ENCODE data around the gene GNAL. TPM values are rescaled to one million over a fixed set of nuclear protein-coding genes. Genes with fewer than 3 reads are reported as not detected.

GNAL gene
- total RNA-seq, 1 experiment from 2014 or later = 24.0 TPM

- WGBS (ENCODE audit: extremely low coverage, insufficient read length, low lambda C conversion rate) = no CpG with 5 or more reads among the region's 32 CpGs
- H3K23me2 ChIP-seq (ENCODE audit: insufficient read length, low read depth, low read length, poor library complexity, severe bottlenecking) = peaks cover 10% of the 10 kb centered on the region
- H3K14ac ChIP-seq (ENCODE audit: insufficient read depth, low read length) = no peak overlapping the region
- Mint-ChIP-seq H3K27me3 (ENCODE audit: low read depth) (peaks cover 28% of the 10 kb centered on the region), H3K9me3 (peaks cover 2 to 7% of the 10 kb centered on the region in 2 experiments; a peak in 3 of 5 replicates), H3K4me1 (peaks cover 17 to 23% of the 10 kb centered on the region in 2 experiments), H3K36me3 (ENCODE audit: insufficient read depth in 1 of 3, low read depth in 3 of 3) (peaks cover 0 to 11% (median 4%) of the 10 kb centered on the region in 3 experiments; a peak in 4 of 7 replicates), H3K4me3 (peak overlapping the region; percentile 57 to 82), H3K27ac (peak overlapping the region in 1 of 3 experiments; percentile 2; a peak in 2 of 7 replicates)
- H2BK12ac ChIP-seq (ENCODE audit: insufficient read length, low read depth, low read length) = no peak overlapping the region
- H3K4me1 ChIP-seq (ENCODE audit: insufficient read depth, low read length) = no peaks in the 10 kb centered on the region
- H4K20me1 ChIP-seq (ENCODE audit: control insufficient read depth, insufficient read depth, insufficient read length) = no peaks in the 10 kb centered on the region
- no peak overlapping the region for H2AK5ac ChIP-seq (ENCODE audit: insufficient read length, low read length)
- no peak for DNase-seq
- no peak overlapping the region for H2BK15ac ChIP-seq (ENCODE audit: low read depth, low read length)
- no peak overlapping the region for H2BK20ac ChIP-seq (ENCODE audit: low read depth, low read length, poor library complexity, severe bottlenecking)
- no peak overlapping the region for H3K27ac ChIP-seq (ENCODE audit: insufficient read length, low read depth, low read length)
- H3K23ac ChIP-seq (ENCODE audit: insufficient read length, low read depth, low read length) = no peak overlapping the region
- no peak overlapping the region for H3K18ac ChIP-seq (ENCODE audit: insufficient read length, low read depth, low read length)
- no peak overlapping the region for H4K5ac ChIP-seq (ENCODE audit: insufficient read length, low read depth, low read length)
- H3K9me3 ChIP-seq (ENCODE audit: control insufficient read depth, low read depth, low read length) = no peaks in the 10 kb centered on the region
- no peak overlapping the region for H2BK120ac ChIP-seq (ENCODE audit: low read depth, low read length, poor library complexity, severe bottlenecking)
- H4K91ac ChIP-seq (ENCODE audit: insufficient read length, low read depth, low read length) = no peak overlapping the region
- no peak overlapping the region for H3K4ac ChIP-seq (ENCODE audit: low read depth, low read length)
- no peak for TF ChIP-seq CTCF (conservative IDR thresholded peaks at IDR 0.05)
- no peak overlapping the region for H3K56ac ChIP-seq (ENCODE audit: insufficient read length, low read depth, low read length)
- no peak overlapping the region for H3K9ac ChIP-seq (ENCODE audit: extremely low read depth, insufficient read length, low read length)
- H4K8ac ChIP-seq (replicated peaks; ENCODE audit: insufficient read length, low read depth, low read length) = no peak overlapping the region
- H2AFZ ChIP-seq (ENCODE audit: low read length) = no peak overlapping the region
- no peaks in the 10 kb centered on the region; the same call in 1 of the 2 replicates for H3K27me3 ChIP-seq (ENCODE audit: insufficient read depth, low read length)
- H3K79me2 ChIP-seq (ENCODE audit: insufficient read depth, low read length) = no peaks in the 10 kb centered on the region
- no peak overlapping the region for H2BK5ac ChIP-seq (ENCODE audit: insufficient read length, low read length)
- no peak overlapping the region for H3T11ph ChIP-seq (ENCODE audit: low read length)
- H3K79me1 ChIP-seq (ENCODE audit: insufficient read depth, low read depth, low read length, poor library complexity, severe bottlenecking) = no peaks in the 10 kb centered on the region
- peak overlapping the region; percentile 88 for H3K4me2 ChIP-seq (ENCODE audit: insufficient read depth, insufficient read length, low read length)
Observed at GRCh38 chr18:11750581-11751310, 61.7 kb downstream of the GNAL start.
